GM18511 (cell line): ENCODE measurements around the gene MRTFB.
"Not testable (repeated sequence)": the region's sequence is repeated elsewhere in the genome, so short reads cannot be mapped to it uniquely, and the experiment has no call there.

Experiments
- ATAC-seq: cut with Tn5 transposase; IDR thresholded peaks from one replicate; pipeline ENCODE4 v1.9.1; 2021; ENCODE audit warnings: mild to moderate bottlenecking, moderate library complexity; ENCODE audit not compliant: unreplicated experiment

MRTFB gene, protein sequence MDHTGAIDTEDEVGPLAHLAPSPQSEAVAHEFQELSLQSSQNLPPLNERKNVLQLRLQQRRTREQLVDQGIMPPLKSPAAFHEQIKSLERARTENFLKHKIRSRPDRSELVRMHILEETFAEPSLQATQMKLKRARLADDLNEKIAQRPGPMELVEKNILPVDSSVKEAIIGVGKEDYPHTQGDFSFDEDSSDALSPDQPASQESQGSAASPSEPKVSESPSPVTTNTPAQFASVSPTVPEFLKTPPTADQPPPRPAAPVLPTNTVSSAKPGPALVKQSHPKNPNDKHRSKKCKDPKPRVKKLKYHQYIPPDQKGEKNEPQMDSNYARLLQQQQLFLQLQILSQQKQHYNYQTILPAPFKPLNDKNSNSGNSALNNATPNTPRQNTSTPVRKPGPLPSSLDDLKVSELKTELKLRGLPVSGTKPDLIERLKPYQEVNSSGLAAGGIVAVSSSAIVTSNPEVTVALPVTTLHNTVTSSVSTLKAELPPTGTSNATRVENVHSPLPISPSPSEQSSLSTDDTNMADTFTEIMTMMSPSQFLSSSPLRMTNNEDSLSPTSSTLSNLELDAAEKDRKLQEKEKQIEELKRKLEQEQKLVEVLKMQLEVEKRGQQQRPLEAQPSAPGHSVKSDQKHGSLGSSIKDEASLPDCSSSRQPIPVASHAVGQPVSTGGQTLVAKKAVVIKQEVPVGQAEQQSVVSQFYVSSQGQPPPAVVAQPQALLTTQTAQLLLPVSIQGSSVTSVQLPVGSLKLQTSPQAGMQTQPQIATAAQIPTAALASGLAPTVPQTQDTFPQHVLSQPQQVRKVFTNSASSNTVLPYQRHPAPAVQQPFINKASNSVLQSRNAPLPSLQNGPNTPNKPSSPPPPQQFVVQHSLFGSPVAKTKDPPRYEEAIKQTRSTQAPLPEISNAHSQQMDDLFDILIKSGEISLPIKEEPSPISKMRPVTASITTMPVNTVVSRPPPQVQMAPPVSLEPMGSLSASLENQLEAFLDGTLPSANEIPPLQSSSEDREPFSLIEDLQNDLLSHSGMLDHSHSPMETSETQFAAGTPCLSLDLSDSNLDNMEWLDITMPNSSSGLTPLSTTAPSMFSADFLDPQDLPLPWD

DNA sequence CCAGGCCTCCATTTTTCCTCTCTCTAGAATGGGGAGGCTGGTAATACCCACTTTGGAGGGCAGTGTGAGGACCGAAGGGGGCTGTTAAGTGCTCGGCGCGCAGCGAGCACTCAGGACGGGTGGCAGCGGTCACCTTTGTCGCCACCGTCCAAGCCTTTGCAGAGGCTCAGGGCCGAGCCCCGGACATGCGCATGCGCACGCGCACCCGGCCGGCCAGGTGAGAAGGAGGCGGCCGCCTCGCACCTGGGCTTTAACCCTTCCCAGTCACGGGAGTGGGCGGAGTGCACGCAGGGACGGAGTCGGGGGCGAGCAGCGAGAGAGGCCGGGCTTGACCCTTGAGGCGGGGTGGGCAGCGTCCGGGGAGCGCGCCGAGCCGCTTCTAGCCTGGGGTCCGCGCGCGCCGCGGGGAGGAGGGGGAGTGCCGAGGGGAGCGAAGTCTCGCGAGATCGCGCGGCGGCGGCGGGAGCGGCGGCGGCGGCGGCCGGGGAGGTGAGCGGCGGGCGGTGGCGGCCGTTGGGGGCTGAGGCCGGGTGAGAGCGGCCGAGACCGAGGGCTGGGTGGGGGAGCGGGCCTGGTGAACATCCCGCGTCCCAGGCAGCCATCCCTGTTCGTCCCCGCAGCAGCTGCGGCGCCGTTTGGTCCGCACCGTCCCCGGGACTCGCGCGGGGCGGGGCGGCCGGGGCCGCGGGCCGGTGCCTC is at the start of gene MRTFB:
Gene MRTFB, plus strand, starts transcription at position 443 of the 699 bp plus-strand sequence. CDS start 69,288 bp downstream, outside the sequence.
- peak; percentile 90 for ATAC-seq

DNA sequence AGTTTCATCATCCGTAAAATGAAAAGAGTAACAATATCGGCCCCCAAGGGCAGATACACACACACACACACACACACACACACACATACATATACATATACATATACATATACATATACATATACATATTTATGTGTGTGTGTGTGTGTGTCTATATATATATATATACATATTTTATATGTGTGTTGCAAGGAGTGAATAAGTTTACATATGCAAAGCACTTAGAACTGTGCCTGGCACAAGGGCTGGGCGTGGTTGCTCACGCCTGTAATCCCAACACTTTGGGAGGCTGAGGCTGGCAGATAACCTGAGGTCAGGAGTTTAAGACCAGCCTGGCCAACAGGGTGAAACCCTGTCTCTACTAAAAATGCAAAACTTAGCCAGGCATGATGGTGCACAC is 47.6 kb upstream of the MRTFB start:
- not testable (repeated sequence) for ATAC-seq

DNA sequence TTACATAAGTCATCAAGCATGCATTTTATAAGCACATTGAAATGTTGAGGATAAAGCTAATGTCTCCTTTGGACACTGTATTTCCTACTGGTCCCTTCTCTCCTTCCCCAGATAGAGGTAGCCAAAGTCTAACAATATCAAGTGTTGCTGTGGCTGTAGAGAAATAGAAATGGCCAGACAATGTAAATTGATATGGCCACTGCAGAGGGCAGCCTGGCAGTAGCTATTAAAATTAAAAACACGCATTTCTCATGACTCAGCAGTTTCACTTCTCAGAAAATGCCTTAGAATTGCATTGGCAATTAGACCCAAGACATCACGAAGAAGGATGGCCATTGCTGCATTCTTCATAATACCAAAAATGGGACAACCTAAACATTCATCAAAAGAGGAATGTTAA is 46.8 kb upstream of the MRTFB start:
- ATAC-seq: no peak

DNA sequence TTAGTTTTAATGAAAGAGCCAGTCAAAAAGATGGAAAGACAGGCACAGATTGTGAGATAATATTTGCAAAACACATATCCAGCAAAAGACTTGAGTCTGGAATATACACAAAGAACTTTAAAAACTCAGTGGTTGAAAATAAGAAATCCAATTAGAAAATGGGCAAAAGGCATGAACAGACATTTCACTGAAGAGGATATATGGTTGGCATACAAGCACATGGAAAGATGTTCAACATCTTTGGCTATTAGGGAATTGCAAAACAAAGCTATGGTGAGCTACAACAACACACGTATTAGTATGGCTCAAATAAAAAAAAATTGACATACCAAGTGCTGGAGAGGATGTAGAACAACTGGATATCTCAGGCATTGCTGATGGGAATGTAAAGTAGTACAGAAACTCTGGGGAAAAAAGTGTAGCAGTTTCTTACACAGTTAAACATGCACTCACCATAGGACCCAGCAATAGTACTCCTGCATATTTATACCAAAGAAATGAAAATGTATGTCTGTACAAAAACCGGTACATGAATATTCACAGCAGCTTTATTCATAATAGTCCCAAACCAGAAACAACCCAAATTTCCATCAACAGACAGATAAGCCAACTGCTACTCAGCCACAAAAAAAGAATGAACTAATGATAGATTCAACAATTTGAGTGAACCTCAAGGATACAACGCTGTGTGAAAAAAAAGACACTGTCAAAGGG is 44.4 kb upstream of the MRTFB start:
- ATAC-seq: no peak

DNA sequence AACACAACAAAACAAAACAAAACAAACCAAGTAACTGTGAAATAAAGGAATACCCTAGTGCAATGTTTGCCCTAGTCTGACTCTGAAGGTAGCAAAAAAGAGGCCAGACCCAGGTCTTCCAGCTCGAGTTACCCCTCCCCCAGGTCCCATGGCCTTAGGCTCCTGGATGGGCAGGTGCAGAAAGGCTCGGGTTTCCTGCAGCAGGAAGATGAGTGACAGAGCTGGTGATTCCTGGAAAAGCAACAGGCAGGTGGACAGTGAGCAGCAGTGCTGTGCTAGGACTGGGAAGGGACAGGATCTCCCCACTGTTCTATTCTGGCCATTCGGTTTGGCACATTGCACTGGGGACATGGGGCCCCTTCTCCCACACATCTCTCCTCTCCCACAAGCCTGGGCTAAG is 42.9 kb upstream of the MRTFB start:
- no peak for ATAC-seq

- no peak for ATAC-seq
These were observed 41.5 kb upstream of the MRTFB start for GRCh38 chr16:14029658-14030057.

- no peak for ATAC-seq
These were observed 36.0 kb upstream of the MRTFB start for GRCh38 chr16:14035092-14035491.

- ATAC-seq: no peak
These were observed 34.2 kb upstream of the MRTFB start for GRCh38 chr16:14036889-14037288.

- no peak for ATAC-seq
These were observed 33.2 kb upstream of the MRTFB start for GRCh38 chr16:14037960-14038359.

- no peak for ATAC-seq
These were observed 30.0 kb upstream of the MRTFB start for GRCh38 chr16:14041164-14041563.

DNA sequence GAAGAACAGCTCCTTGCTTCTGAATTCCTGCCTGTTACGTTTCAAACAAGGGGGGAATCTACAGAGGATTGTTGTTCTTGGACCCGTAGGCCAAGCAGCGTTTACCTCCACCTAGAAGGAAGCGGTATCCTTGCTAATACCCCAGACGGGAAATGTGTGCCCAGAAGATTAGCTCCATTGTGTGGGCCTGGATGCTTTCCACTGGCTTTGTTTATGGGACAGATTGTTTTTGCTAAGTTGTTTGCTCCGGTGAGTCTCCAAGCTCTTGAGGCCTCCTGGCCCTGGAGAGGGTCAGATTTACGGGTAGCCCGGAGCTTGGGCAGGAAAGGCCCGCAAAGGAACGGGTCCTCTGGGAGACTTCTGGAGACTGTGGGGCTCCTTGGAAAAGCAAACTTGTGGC is 28.4 kb upstream of the MRTFB start:
- no peak for ATAC-seq

DNA sequence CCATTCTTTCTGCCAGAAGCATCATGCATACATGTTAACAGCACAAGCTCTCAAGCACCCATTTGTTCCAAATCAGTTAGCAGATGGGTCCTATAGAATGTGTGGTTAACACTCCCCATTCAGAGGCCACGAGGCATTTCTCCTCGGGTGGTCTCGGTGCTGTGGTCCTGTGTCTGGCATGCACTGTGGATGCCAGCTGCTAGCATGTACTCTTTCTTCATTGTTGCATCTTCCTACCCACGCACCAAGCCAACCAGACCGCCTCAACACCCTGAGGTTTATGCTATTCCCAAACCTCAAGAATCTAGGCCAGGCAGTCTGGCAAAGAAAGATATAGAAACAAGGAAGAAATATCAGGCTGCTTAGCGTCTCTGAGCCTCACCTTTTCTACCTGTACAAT is 27.8 kb upstream of the MRTFB start:
- ATAC-seq: no peak

- no peak for ATAC-seq
These were observed 27.3 kb upstream of the MRTFB start for GRCh38 chr16:14043793-14044192.

DNA sequence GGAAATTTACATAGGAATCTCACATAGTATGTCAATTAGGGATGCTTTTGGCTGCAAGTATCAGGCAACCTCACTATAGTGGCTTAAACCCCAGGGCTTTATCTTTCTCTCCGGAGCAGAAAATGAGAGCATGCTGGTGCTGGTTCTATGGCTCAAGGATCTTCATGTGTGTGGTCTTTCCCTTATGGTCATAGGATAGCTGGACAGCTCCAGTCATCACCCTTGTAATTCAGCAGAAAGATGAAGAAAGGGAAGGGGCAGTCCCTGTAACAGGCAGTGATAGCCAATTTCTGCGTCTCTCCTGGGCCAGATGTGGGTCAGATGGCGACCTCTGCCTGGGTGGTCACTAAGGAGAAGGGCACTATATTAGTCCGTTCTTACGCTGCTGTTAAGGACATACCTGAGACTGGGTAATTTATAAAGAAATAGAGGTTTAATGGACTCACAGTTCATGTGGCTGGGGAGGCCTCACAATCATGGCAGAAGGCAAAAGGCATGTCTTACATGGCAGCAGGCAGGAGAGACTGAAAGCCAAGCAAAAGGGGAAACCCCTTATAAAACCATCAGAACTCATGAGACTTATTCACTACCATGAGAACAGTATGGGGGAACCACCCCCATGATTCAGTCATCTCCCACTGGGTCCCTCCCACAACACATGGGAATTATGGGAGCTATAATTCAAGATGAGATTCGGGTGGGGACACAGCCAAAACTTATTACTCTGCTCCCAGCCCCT is 23.8 kb upstream of the MRTFB start:
- not testable (repeated sequence) for ATAC-seq

DNA sequence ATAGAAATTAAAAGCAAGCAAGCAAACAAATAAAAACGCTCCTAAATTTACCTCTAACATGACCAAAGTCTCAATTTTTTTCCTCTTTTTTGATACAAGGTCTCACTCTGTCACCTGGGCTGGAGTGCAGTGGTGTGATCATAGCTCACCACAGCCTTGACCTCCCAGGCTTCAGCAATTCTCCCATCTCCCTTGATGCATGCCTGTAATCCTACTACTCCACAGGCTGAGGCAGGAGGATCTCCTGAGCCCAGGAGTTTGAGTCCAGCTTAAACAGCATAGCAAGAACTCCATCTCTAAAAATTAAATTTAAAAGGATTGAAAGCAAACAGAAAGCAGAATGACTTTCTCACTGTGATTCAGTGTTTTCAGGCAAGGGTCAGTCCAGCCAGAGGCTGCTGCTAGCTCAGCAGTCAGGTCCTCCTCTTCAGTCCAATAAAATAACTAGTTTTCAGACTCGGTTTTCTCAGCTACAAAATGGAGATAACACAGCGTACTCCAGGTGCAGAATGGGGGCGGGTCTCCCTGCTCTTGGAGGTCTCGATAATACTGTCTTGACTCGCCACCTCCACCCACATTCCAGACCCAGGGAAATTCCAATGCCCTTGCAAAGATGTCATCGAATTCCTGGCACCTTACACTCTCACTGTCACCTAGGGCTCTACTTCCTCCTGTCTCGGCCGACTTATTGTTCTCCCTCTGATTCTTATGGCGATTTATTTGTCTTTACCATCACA is 20.7 kb upstream of the MRTFB start:
- ATAC-seq: no peak

DNA sequence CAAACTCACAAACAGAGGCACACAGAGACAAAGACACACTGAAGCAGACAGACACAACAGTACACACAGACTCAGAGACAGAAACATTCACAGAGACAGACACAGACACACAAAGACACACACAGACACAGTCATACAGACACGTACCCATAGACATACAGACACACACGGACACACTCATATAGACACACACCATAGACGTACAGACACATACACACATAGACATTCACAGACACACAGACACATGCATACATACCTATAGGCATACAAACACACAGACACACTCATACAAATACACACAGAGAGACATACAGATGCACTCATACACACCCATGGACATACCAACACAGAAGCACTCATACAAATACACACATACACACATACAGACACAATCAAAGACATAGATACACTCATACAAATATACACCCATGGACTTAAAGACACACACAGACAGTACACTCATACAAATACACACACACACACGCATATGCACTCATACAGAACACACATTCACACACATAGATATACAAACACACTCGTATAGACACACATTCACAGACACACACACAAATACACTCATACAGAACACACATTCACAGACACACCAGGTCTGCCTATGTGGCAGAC is 19.9 kb upstream of the MRTFB start:
- no peak for ATAC-seq

DNA sequence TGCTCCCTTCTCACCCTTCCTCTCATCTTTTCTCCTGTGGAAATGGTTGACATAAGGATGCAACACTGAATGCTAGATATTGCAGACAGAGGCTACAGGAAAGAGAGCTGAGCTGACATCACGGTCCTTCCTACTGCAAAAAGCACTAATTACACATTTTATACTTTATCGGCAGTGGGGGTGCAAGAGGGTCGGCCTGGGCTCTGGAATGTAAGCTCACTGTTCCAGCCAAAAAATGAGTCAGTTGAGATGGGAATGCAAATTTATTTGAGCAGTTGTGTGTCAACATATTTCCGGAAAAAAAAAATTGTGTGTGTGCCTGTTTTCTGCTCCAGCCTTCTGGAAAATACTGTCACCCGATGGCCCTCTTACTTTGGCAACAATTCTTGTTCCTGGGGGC is 14.1 kb upstream of the MRTFB start:
- ATAC-seq: no peak

DNA sequence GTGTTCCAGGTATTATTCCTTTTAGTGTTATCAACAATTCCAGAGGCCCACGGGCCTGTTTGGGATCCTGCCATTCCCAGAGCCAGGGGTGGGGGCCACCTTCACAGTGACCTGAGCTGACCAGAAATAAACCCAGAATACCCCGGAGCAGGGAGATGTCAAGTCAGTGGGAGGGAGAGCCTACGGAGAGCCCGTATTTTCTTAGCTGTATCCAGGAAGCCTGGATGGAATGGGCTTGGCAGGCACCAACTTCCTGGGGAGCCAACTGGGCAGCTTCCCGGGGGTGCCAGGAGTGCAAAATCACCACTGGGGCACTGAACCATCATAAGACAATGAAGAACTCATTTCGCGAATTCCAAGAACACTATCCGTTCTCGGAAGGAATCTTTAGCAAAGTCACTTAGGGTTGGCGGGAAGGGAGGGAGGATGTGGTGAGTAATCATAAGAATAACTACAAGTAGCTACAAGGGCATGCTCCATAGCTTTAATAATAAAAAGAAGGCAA is 13.2 kb upstream of the MRTFB start:
- ATAC-seq: no peak
